H1 (cell line): Measurements from ENCODE around the gene TXNDC16. TPM values are rescaled to one million over a fixed set of nuclear protein-coding genes. Genes with fewer than 3 reads are reported as not detected.

Source experiments
- CTCF ChIA-PET: fragments of 300-600 bp; sonication (Branson Sonifier 250); formaldehyde crosslinking; loops from one replicate; lab custom pipeline; 2021; ENCODE audit not compliant: partially characterized antibody; lab: Charles Lee
- POLR2A ChIA-PET: fragments of 300-600 bp; sonication (Branson Sonifier 250); formaldehyde crosslinking; loops from one replicate; lab custom pipeline; 2021; ENCODE audit warnings: inconsistent platforms; ENCODE audit not compliant: partially characterized antibody; lab: Charles Lee
- DNase-seq, 2 experiments: peaks; one replicate each; pipeline versions ENCODE4 v3.0.0 to v3.0.0-alpha.2; 2010 to 2022; ENCODE audit warnings: low spot score in 2 of 2, low read depth in 1 of 2, mixed read lengths in 1 of 2
- FAIRE-seq: peaks from 2 replicates; lab custom pipeline; 2011; peaks lifted over from hg19 to GRCh38; lab: Jason Lieb, UNC
- H2AFZ ChIP-seq: 2 replicates; pipeline ENCODE4 v1.8.1; 2012; ENCODE audit warnings: low read length, inconsistent platforms
- H2AK5ac ChIP-seq: 2 replicates; pipeline ENCODE4 v1.6.1; 2013; ENCODE audit warnings: low read depth, low read length
- H2BK120ac ChIP-seq: replicated peaks from 2 replicates; pipeline ENCODE3; 2013; ENCODE audit warnings: low read depth, low read length, inconsistent platforms
- H2BK12ac ChIP-seq: 2 replicates; pipeline ENCODE4 v1.6.1; 2013; ENCODE audit warnings: low read depth, low read length
- H2BK15ac ChIP-seq: 2 replicates; pipeline ENCODE4 v1.6.1; 2013; ENCODE audit warnings: low read length
- H2BK20ac ChIP-seq: 2 replicates; pipeline ENCODE4 v1.6.1; 2013; ENCODE audit warnings: low read length
- H2BK5ac ChIP-seq: 2 replicates; pipeline ENCODE4 v1.6.1; 2013; ENCODE audit warnings: low read depth, low read length
- H3K14ac ChIP-seq: 2 replicates; pipeline ENCODE4 v1.6.1; 2013; ENCODE audit warnings: inconsistent platforms; ENCODE audit not compliant: insufficient read length
- H3K18ac ChIP-seq: 2 replicates; pipeline ENCODE4 v1.6.1; 2013; ENCODE audit warnings: low read length; ENCODE audit errors: extremely low read depth
- H3K23ac ChIP-seq: 2 replicates; pipeline ENCODE4 v1.6.1; 2013; ENCODE audit warnings: inconsistent platforms; ENCODE audit not compliant: insufficient read length
- H3K23me2 ChIP-seq: 2 replicates; pipeline ENCODE4 v1.6.1; 2013; ENCODE audit warnings: low read depth, low read length
- H3K27ac ChIP-seq: 2 replicates; pipeline ENCODE4 v1.6.1; 2011; ENCODE audit warnings: low read depth, low read length, inconsistent platforms
- H3K27me3 ChIP-seq, 4 experiments: replicated peaks in 1 of 4; 1 replicate in 1 of 4; 2 replicates in 3 of 4; pipeline versions ENCODE4 v1.6.1 to v1.8.1; 2011 to 2013; ENCODE audit warnings: low read length in 3 of 4, mild to moderate bottlenecking in 3 of 4, inconsistent platforms in 2 of 4, mixed read lengths in 2 of 4, moderate library complexity in 1 of 4; ENCODE audit not compliant: control insufficient read depth in 3 of 4, insufficient read depth in 3 of 4; ENCODE audit errors: extremely low read depth in 1 of 4
- H3K36me3 ChIP-seq, 4 experiments: 2 replicates each; pipeline versions ENCODE4 v1.6.1 to v1.8.1; 2011 to 2013; ENCODE audit warnings: mild to moderate bottlenecking in 4 of 4, low read length in 3 of 4, moderate library complexity in 2 of 4, control low read depth in 1 of 4, inconsistent platforms in 1 of 4; ENCODE audit not compliant: insufficient read depth in 4 of 4, control insufficient read depth in 2 of 4
- H3K4ac ChIP-seq: replicated peaks from 2 replicates; pipeline ENCODE3; 2013; ENCODE audit warnings: low read length, low read depth, mixed read lengths, inconsistent platforms; ENCODE audit not compliant: insufficient read length
- H3K4me1 ChIP-seq, 4 experiments: replicated peaks in 1 of 4; 1 replicate in 1 of 4; 2 replicates in 3 of 4; pipeline versions ENCODE4 v1.6.1 to v1.8.1; 2011 to 2013; ENCODE audit warnings: low read length in 3 of 4, inconsistent platforms in 2 of 4, mixed read lengths in 1 of 4; ENCODE audit not compliant: insufficient read depth in 4 of 4, control insufficient read depth in 3 of 4
- H3K4me2 ChIP-seq, 2 experiments: 2 replicates each; pipeline versions ENCODE4 v1.6.1 to v1.8.1; 2011 to 2013; ENCODE audit warnings: low read depth in 2 of 2, low read length in 2 of 2, control low read depth in 1 of 2, inconsistent platforms in 1 of 2, mild to moderate bottlenecking in 1 of 2; ENCODE audit not compliant: insufficient read depth in 1 of 2
- H3K4me3 ChIP-seq, 4 experiments: fragments of 200-600, 300-600 bp in 1 of 4; sonication (generic), shearing (Covaris generic), sonication (Bioruptor Twin) in 1 of 4; 2 replicates each; pipeline versions ENCODE4 v1.5.1 to v1.8.1; 2011 to 2016; ENCODE audit warnings: low read length in 4 of 4, low read depth in 3 of 4, control low read depth in 2 of 4, inconsistent platforms in 2 of 4, mild to moderate bottlenecking in 2 of 4, mixed read lengths in 1 of 4, moderate library complexity in 1 of 4; ENCODE audit not compliant: insufficient read depth in 2 of 4; ENCODE audit errors: extremely low read depth in 1 of 4
- H3K56ac ChIP-seq: replicated peaks from 2 replicates; pipeline ENCODE3; 2013; ENCODE audit warnings: low read depth, mild to moderate bottlenecking, mixed read lengths, low read length, inconsistent platforms; ENCODE audit not compliant: insufficient read length
- H3K79me1 ChIP-seq: 2 replicates; pipeline ENCODE4 v1.6.1; 2013; ENCODE audit warnings: low read depth, low read length, control low read depth
- H3K79me2 ChIP-seq, 2 experiments: 2 replicates each; pipeline versions ENCODE4 v1.6.1 to v1.8.1; 2012 to 2013; ENCODE audit warnings: low read length in 2 of 2, mild to moderate bottlenecking in 2 of 2, inconsistent platforms in 1 of 2; ENCODE audit not compliant: insufficient read depth in 2 of 2, control insufficient read depth in 1 of 2
- H3K9ac ChIP-seq, 4 experiments: replicated peaks in 1 of 4; 1 replicate in 1 of 4; 2 replicates in 3 of 4; pipeline versions ENCODE4 v1.6.1 to v1.8.1; 2011 to 2013; ENCODE audit warnings: low read depth in 3 of 4, low read length in 3 of 4, control low read depth in 2 of 4, mild to moderate bottlenecking in 2 of 4, moderate library complexity in 2 of 4, inconsistent platforms in 1 of 4; ENCODE audit errors: extremely low read depth in 1 of 4
- H3K9me3 ChIP-seq, 2 experiments: 2 replicates each; pipeline versions ENCODE4 v1.6.1 to v1.8.1; 2012 to 2013; ENCODE audit warnings: mild to moderate bottlenecking in 2 of 2, moderate library complexity in 2 of 2, control low read depth in 1 of 2, inconsistent platforms in 1 of 2, low read depth in 1 of 2, low read length in 1 of 2, mixed read lengths in 1 of 2; ENCODE audit not compliant: insufficient read depth in 2 of 2
- H4K20me1 ChIP-seq, 2 experiments: replicated peaks in 1 of 2; 2 replicates each; pipeline versions ENCODE3 to v1.8.1; 2011 to 2013; ENCODE audit warnings: inconsistent platforms in 2 of 2, low read length in 2 of 2, mild to moderate bottlenecking in 1 of 2; ENCODE audit not compliant: insufficient read depth in 2 of 2, control insufficient read depth in 1 of 2
- H4K5ac ChIP-seq: 2 replicates; pipeline ENCODE4 v1.6.1; 2013; ENCODE audit warnings: low read length, low read depth, mixed read lengths, inconsistent platforms; ENCODE audit not compliant: insufficient read length
- H4K8ac ChIP-seq: 2 replicates; pipeline ENCODE4 v1.8.0; 2013; ENCODE audit warnings: mild to moderate bottlenecking, moderate library complexity, low read length, inconsistent platforms; ENCODE audit not compliant: insufficient read depth; ENCODE audit errors: extremely low read depth
- H4K91ac ChIP-seq: replicated peaks from 2 replicates; pipeline ENCODE3; 2013; ENCODE audit warnings: low read length, mixed read lengths, inconsistent platforms; ENCODE audit not compliant: insufficient read length
- CHD2 ChIP-seq: IDR thresholded peaks from 2 replicates; pipeline ENCODE4 v1.6.1; 2012; ENCODE audit warnings: low read length, improper control_type of control experiment
- HDAC6 ChIP-seq: IDR thresholded peaks from one replicate; pipeline ENCODE4 v1.7.1; 2012; ENCODE audit warnings: low read depth, mild to moderate bottlenecking, inconsistent platforms, low read length, moderate library complexity
- RAD21 ChIP-seq, 2 experiments: IDR thresholded peaks in 1 of 2; conservative IDR thresholded peaks in 1 of 2; 2 replicates each; pipeline ENCODE4 v1.6.1; 2011; ENCODE audit warnings: low read depth in 2 of 2, low read length in 2 of 2, improper control_type of control experiment in 1 of 2, inconsistent platforms in 1 of 2, mild to moderate bottlenecking in 1 of 2, moderate library complexity in 1 of 2
- SIN3A ChIP-seq, 2 experiments: IDR thresholded peaks in 1 of 2; conservative IDR thresholded peaks in 1 of 2; 2 replicates each; pipeline ENCODE4 v1.6.1; 2011 to 2012; ENCODE audit warnings: low read length in 2 of 2, improper control_type of control experiment in 1 of 2, low read depth in 1 of 2, mild to moderate bottlenecking in 1 of 2
- SP2 ChIP-seq: IDR thresholded peaks from 2 replicates; pipeline ENCODE4 v1.6.1; 2012; ENCODE audit warnings: mild to moderate bottlenecking, low read length, inconsistent platforms
- TAF7 ChIP-seq: optimal IDR thresholded peaks from 2 replicates; pipeline ENCODE3; 2011; ENCODE audit warnings: low read depth, mild to moderate bottlenecking, inconsistent platforms, low read length, moderate library complexity, borderline replicate concordance
- USF2 ChIP-seq: IDR thresholded peaks from 2 replicates; pipeline ENCODE4 v1.6.1; 2011; ENCODE audit warnings: low read length, improper control_type of control experiment
- WGBS, 2 experiments: shearing (Covaris generic) in 1 of 2; methylation state at CpG; one replicate each; pipeline versions ENCODE4 v1.1.6 to v1.1.7; 2013 to 2015; ENCODE audit warnings: low lambda C conversion rate in 2 of 2, mixed read lengths in 2 of 2, inconsistent platforms in 1 of 2, low coverage in 1 of 2, missing lambda C conversion rate in 1 of 2; ENCODE audit not compliant: insufficient replicate concordance in 2 of 2, insufficient coverage in 1 of 2, insufficient read length in 1 of 2; ENCODE audit errors: extremely low coverage in 1 of 2, missing lambda C conversion rate in 1 of 2; 5-methylcytosine and 5-hydroxymethylcytosine counted together
- polyA plus RNA-seq, 7 experiments: library from polyadenylated mRNA; depleted of rRNA in 3 of 7; stranded (reverse) in 5 of 7; unstranded in 2 of 7; fragments of >200 nt in 5 of 7; fragments of 200-250 nt in 2 of 7; gene quantifications; 1 replicate in 5 of 7; 2 replicates in 1 of 7; 4 replicates in 1 of 7; pipeline versions ENCODE4 v1.2.1 to v1.2.3, GENCODE V29; 2011 to 2013; ENCODE audit warnings: missing spikeins in 2 of 7, mixed read lengths in 2 of 7
- total RNA-seq: library from RNA; stranded (reverse); fragmentation: NEBNext Ultra II Directional; extraction: Animal tissue kit (Norgen Biotek cat#: 25700); gene quantifications from 2 replicates; pipeline ENCODE4 v1.2.1, GENCODE V29; 2021

The TXNDC16 gene
- total and polyA plus RNA-seq, 2 of the 8 experiments (the other 6 are each of a cell fraction or from before 2014, with no cell fraction given), result 6.7 to 14.3 TPM

- CTCF ChIA-PET, result interaction anchor here (0.9 kb wide), 1 partner anchor 16 kb away, joined by 3 read pairs; no protein-coding TSS in a partner anchor
- FAIRE-seq, result no peak
- POLR2A ChIA-PET, result no interaction called here
These were observed 78.7 kb downstream of the TXNDC16 start for GRCh38 chr14:52473557-52473956.

More at GRCh38 chr14:52473557-52473956, 78.7 kb downstream of the TXNDC16 start:
- H3K27me3 ChIP-seq, result no peaks in the 10 kb centered on the region
- no peaks in the 10 kb centered on the region for H3K79me1 ChIP-seq
- H3K9me3 ChIP-seq, result no peaks in the 10 kb centered on the region
- H3K79me2 ChIP-seq, result no peaks in the 10 kb centered on the region
- H4K91ac ChIP-seq, result no peak overlapping the region
- no peak overlapping the region for H3K9ac ChIP-seq
- H2AK5ac ChIP-seq, result no peak overlapping the region
- no peak overlapping the region for H3K4ac ChIP-seq
- no peak for TF ChIP-seq TAF7
- TF ChIP-seq SIN3A (conservative IDR thresholded peaks at IDR 0.05 in 1 of 2, IDR thresholded peaks at IDR 0.05 in 1 of 2; ENCODE audit: low read depth in 1 of 2, low read length in 2 of 2), result no peak
- TF ChIP-seq USF2, result no peak
- TF ChIP-seq HDAC6, result no peak
- no peak for TF ChIP-seq CHD2
- TF ChIP-seq RAD21 (IDR thresholded peaks at IDR 0.05 in 1 of 2, conservative IDR thresholded peaks at IDR 0.05 in 1 of 2; ENCODE audit: low read depth in 2 of 2, low read length in 2 of 2), result peak in 1 of 2 experiments; percentile 27; a peak in 2 of 4 replicates
- TF ChIP-seq SP2, result no peak
- no peak overlapping the region for H2AFZ ChIP-seq
- H2BK5ac ChIP-seq, result no peak overlapping the region
- no peak overlapping the region for H3K14ac ChIP-seq
- H3K18ac ChIP-seq, result no peak overlapping the region
- no peak overlapping the region for H3K27ac ChIP-seq
- DNase-seq, result no peak
- H4K8ac ChIP-seq, result no peak overlapping the region
- H3K36me3 ChIP-seq, result no peaks in the 10 kb centered on the region; a peak in 1 of 8 replicates
- peaks cover 0 to 1% of the 10 kb centered on the region in 2 experiments for H4K20me1 ChIP-seq
- no peak overlapping the region for H2BK120ac ChIP-seq
- no peak overlapping the region for H3K23ac ChIP-seq
- no peak overlapping the region for H4K5ac ChIP-seq
- H2BK20ac ChIP-seq, result no peak overlapping the region
- H3K4me1 ChIP-seq, result no peaks in the 10 kb centered on the region
- H3K23me2 ChIP-seq, result no peaks in the 10 kb centered on the region
- H3K4me2 ChIP-seq, result no peak overlapping the region
- no peak overlapping the region for H3K4me3 ChIP-seq
- no peak overlapping the region for H2BK15ac ChIP-seq
- WGBS, 2 experiments, result 78% methylated on average over 1 of the region's 1 CpG; no CpG with 5 or more reads in 1 of the 2 experiments
- no peak overlapping the region for H2BK12ac ChIP-seq
- no peak overlapping the region for H3K56ac ChIP-seq
